Fibroblast of skin of left biceps (primary cell): ENCODE measurements around the gene ERICH4.
A peak's percentile ranks its signal among the peaks of the same experiment; 100 is the strongest.
"Not testable (repeated sequence)": the region's sequence is repeated elsewhere in the genome, so short reads cannot be mapped to it uniquely, and the experiment has no call there.

Source experiments
- DNase-seq, 2 experiments: peaks; one replicate each; pipeline ENCODE4 v3.0.0-alpha.2; 2013; ENCODE audit warnings: low read depth in 2 of 2

Gene ERICH4

DNA sequence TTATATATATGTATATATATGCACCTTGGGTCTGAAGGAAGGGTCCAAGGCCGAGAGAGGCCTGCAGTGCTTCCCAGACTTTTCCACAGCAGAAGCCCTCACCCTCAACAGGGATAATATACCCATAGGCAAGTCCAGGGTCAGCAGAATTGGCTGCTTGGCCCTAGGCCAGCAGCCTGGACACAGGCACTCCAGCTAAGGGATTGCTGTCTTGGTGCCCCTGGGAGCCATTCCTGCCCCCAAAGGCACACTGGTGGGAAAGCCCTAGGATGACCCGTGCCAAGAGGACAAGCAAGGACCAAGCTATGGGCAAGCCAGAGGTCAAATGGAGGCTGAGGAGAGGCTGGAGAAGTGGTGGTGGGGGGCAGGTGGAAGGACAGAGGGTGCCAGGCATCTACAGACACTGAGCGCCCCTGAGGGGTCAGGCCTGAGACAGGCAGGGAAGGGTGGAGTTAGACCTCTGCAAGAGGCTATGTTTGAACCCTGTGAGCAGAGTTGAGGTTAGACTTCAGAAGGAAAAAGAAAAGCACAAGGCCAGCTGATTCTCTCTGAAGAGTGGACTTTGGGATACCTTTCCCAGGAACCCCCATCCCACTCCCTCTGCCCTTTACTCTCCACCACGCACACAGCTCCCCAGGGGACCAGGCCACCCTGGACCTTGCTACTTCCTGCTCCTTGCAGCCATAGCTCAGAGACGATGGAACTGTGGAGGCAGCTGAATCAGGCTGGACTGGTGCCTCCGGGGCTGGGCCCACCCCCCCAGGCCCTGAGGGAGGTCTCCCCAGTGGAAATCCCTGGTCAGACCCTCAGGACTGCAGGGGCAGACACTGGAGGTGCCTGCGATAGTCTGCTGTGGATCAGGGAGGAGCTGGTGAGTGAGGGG is at the start of gene ERICH4:
TSS of gene ERICH4 (plus strand) at position 684 of the 883 bp plus-strand sequence. CDS start at position 698, 14 bp downstream.
- no peak for DNase-seq

GRCh38 chr19:41395355-41395754 is 47.6 kb upstream of the ERICH4 start:
- no peak for DNase-seq

- DNase-seq = peak; percentile 100
Observed at GRCh38 chr19:41397086-41398049, 45.6 kb upstream of the ERICH4 start, which contains the start of the genes BCKDHA and EXOSC5. BCKDHA (plus strand) TSS chr19:41397818; CDS start chr19:41397828, 10 bp downstream. EXOSC5 (minus strand) TSS chr19:41397359; CDS start chr19:41397328, 31 bp downstream.

DNA sequence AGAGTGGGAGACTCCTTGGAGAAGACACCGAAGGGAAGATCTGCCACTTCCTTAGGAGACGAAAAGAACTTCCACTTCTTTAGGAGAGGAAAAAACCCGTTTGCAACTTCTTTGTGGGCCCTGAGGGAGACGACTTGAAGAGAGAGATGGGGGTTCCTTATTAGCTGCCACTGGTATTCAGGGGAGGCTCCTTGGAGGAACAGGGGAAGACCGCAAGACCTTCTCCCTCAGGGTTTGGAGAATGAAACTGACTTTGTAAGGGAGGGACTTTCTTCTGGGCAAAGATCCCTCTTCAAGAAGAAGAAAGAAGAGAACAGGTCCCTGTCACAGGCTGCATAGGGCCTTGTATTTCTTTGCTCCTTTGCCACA is 44.9 kb upstream of the ERICH4 start:
- DNase-seq = no peak

DNA sequence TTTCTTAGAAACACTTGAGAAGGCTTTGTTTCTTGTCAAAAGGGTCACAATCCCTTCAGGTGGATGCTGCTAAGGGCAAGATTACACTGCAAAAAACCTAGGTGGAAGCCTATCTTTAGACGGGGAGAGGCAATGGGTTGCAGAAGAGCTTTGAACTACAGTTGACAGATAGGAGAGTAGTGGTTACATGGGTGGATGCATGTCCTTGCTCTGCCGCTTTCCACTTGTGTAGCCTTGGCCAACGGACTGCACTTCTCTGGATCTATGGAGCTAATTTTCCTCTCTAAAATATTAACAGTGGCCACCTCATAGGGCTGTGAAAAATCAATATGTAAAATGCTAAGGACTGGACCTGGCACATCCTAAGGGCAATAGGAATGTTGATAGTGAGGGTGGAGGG is 44.4 kb upstream of the ERICH4 start:
- DNase-seq = no peak

- no peak for DNase-seq
Observed at GRCh38 chr19:41399091-41399490, 43.9 kb upstream of the ERICH4 start.

- DNase-seq = no peak
Observed at GRCh38 chr19:41399525-41399924, 43.4 kb upstream of the ERICH4 start.

- no peak for DNase-seq
Observed at GRCh38 chr19:41401483-41401882, 41.5 kb upstream of the ERICH4 start.

- DNase-seq = no peak
Observed at GRCh38 chr19:41402010-41402409, 40.9 kb upstream of the ERICH4 start.

GRCh38 chr19:41403181-41403970 is 39.6 kb upstream of the ERICH4 start:
- DNase-seq = no peak

DNA sequence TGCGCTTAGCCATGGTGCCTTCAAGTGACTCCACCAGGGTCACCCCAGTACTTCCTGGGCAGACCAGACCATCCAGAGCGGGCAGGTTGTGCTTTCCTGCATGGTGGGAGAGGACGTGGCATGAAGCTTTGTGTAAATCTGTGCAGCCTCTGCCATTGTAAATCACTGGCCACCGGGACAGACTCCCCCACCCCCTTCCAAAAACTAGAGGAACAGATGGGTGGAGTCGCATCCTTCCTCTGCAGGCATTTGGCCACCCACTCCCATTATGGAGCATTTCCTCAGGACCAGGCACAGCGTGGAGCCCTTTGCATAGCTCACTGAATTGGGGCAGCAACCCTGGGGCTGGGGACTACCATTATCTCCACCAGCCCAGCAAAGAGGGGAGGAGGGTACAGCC is 37.2 kb upstream of the ERICH4 start:
- no peak for DNase-seq

GRCh38 chr19:41407271-41407670 is 35.7 kb upstream of the ERICH4 start:
- no peak for DNase-seq

- DNase-seq = no peak
Observed at GRCh38 chr19:41408256-41408655, 34.7 kb upstream of the ERICH4 start.

DNA sequence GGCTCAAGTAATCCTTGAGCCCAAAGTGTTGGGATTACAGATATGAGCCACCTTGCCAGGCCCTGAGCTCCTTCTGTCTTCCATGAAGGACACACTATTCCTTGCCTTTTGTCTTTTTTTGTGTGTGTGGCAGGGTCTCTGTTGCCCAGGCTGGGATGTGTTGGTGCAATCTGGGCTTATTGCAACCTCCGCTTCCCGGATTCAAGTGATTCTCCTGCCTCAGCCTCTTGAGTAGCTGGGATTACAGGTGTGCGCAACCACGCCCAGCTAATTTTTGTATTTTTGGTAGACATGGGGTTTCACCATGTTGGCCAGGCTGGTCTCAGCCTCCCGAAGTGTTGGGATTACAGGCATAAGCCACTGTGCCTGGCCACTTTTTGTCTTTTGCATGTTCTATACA is 34.1 kb upstream of the ERICH4 start:
- DNase-seq = not testable (repeated sequence)

- no peak for DNase-seq
Observed at GRCh38 chr19:41409288-41409687, 33.7 kb upstream of the ERICH4 start.

GRCh38 chr19:41410336-41411054 is 32.5 kb upstream of the ERICH4 start:
- no peak for DNase-seq

- no peak for DNase-seq
Observed at GRCh38 chr19:41411100-41411967, 31.6 kb upstream of the ERICH4 start.

- no peak for DNase-seq
Observed at GRCh38 chr19:41411968-41412265, 31.0 kb upstream of the ERICH4 start.

- DNase-seq = no peak
Observed at GRCh38 chr19:41412953-41413352, 30.0 kb upstream of the ERICH4 start.

DNA sequence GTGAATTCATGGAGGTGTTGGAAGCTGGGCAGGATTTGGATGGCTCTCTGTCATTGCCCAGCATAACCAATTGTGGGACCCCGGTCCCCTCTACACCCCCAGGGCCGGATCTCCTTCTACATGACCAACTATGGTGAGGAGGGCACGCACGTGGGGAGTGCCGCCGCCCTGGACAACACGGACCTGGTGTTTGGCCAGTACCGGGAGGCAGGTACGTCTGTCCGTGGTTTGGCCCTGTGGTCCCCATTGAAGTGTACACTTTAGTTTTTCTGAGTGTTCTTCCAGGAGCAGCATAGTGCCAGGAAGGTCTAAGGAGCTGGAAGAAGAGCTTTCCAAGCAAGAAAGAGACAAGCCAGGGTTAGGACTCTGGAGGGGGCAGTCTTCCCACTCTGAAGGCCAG is 29.0 kb upstream of the ERICH4 start:
- no peak for DNase-seq
